IPS-18c (cell line): Measurements from ENCODE around the gene RBMS1.

Experiments used
- H3K4me3 ChIP-seq: 2 replicates; pipeline ENCODE4 v1.7.0; 2013; ENCODE audit warnings: low read depth, mild to moderate bottlenecking, low read length, moderate library complexity; ENCODE audit not compliant: insufficient read depth
- H3K9me3 ChIP-seq: one replicate; pipeline ENCODE4 v1.6.1; 2013; ENCODE audit warnings: mild to moderate bottlenecking, low read length, moderate library complexity; ENCODE audit not compliant: control insufficient read depth, insufficient read depth

The RBMS1 gene

DNA sequence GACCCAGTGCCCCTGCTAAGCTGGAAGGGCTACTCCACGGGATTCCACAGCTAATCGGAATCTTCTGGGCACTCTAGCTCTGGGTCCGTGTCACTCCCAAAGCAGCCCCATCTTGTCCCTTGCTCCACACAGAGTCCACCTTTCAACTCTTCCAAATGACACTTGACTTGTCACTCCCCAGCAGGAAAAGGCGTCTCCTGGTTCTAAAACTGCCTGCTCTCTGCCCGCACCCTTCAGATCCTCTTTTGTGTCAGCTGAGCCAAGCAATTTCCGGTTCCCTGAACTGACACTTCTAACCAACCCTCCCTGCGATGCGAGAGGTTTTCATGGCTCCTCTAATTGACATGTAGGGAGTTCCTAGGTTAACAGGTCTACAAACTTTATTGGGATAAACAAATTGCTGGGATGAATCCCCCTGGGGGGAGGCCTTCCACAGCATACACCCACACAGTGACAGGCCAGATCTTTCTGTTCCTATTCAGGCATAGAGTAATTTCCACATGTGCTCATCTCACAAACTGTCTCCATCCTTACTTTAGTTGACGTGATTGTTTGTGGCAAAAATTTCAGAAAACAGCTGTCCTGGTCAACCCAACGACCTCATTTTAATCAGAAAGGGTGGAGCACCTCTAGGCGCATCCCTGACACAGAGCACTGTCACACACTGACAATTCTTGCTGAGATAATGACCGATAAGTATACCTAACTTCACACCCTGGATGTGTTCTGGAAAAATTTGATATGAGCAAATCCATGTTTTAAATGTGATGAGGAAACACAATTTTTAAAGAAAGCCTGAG lies 104.9 kb downstream of the RBMS1 start:
- Histone ChIP-seq H3K9me3 (no peaks in the 10 kb centered on the region), H3K4me3 (no peak overlapping the region)

DNA sequence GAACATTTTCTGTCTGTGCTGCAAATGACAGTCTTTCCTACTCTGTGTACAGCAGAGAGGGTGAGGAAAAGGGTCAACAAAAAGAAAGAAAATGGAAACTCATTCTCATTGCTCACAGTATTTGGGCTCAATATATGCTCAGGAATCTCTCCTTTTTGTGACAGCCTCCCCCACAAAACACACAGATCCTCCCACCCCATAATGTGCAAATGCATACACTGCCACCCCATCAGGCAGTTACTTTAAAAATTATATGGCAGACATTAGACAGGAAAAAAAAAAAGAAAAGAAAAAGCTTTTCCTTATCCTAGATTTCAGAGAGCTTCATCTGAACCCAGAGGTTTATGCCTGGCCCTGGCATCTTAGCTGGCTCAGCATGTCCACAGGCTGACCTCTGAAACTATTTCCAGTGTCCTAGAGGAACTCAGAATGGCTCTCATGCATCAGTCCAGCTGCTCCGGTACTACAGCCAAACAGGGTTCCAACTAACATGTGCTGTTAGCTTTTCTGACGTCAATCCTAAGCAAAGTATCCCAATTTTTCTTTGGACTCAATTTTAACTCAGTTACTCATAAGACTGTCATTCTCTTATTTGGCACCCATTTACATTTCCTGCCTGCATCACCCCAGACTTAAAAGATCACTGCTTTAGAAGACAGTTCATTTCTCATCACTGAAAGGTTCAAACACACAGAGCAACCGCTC lies 105.9 kb downstream of the RBMS1 start:
- no peaks in the 10 kb centered on the region for H3K9me3 ChIP-seq
- H3K4me3 ChIP-seq = no peak overlapping the region

GRCh38 chr2:160384791-160385190 lies 108.8 kb downstream of the RBMS1 start:
- H3K9me3 ChIP-seq = no peaks in the 10 kb centered on the region
- no peak overlapping the region for H3K4me3 ChIP-seq

- no peak overlapping the region for H3K4me3 ChIP-seq
- H3K9me3 ChIP-seq = no peaks in the 10 kb centered on the region
Measured at GRCh38 chr2:160381425-160381951, 112.1 kb downstream of the RBMS1 start.

DNA sequence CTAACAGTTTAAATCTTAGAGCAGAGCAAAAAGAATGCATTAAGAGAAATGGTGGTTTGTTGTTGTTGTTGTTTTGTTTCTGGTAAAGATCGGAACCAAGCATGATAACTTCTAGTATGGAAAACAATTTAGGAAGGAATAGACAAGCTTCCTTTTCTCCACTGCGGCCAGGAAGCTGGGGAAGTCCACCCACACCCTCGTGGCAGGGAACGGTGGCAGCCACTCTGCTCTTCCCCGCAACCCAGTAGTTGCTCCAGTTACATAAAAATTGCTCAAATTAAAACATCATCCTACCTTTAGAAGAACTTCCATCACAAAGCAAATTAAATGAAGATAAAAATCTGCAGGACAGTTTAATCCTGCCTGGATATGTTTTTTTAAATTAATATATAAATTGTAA lies 113.0 kb downstream of the RBMS1 start:
- H3K4me3 ChIP-seq = no peak overlapping the region
- no peaks in the 10 kb centered on the region for H3K9me3 ChIP-seq

GRCh38 chr2:160380000-160380570 lies 113.5 kb downstream of the RBMS1 start:
- Histone ChIP-seq H3K4me3 (no peak overlapping the region), H3K9me3 (no peaks in the 10 kb centered on the region)

DNA sequence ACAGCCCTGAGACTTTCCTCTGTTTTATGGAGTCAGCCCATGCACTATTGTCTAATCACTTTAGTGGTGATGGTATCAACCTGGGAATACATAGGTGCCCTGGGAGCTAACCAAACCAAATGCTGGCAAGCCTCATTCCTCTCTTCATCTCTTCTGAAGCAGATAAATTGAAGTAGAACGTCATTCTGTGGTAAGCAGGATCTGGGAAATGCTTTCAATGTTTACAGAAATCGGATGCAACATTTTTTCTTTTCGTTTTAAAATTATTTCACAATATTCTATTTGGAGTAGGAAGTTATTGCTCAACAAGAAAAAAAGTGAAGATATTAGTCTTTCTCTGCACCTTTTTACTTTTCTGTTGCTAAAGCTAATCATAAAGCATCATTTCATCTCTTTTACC lies 114.2 kb downstream of the RBMS1 start:
- no peak overlapping the region for H3K4me3 ChIP-seq
- no peaks in the 10 kb centered on the region for H3K9me3 ChIP-seq

DNA sequence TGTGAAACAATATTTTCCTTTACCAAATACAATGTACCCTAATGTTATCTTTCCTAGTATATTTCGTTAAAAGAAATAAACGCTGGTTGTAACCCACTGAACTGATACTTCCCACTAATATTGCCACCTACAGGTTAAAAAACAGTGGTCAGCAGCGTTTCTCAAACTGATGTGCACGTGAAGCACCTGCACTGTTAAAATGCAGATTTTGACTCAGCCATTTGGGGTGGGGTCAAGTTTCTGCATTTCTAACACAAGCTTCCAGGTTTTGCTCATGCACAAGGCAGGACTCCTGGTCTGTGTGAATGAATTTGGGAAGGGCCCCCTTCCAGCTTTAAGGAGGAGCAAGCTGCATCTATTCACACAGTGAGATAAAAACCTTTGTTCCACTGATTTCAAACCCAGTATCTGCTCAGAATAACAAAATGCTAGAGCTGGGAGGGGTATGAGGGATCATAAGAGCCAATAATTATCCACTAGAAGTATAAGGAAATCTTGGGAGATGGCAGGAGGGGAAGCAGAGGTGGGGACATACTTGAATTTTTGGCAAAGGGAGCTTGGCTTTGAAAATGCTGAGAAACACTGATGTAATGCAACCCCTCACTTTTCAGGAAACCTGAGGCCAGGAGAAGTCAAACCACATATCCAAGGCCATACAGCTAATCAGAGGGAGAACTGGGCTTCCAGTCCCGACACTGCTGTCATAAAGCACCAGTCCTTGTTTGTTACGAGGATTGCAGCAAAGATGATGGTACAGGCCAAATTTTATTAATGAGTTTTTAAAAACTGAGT lies 116.2 kb downstream of the RBMS1 start:
- H3K9me3 ChIP-seq = no peaks in the 10 kb centered on the region
- H3K4me3 ChIP-seq = no peak overlapping the region

DNA sequence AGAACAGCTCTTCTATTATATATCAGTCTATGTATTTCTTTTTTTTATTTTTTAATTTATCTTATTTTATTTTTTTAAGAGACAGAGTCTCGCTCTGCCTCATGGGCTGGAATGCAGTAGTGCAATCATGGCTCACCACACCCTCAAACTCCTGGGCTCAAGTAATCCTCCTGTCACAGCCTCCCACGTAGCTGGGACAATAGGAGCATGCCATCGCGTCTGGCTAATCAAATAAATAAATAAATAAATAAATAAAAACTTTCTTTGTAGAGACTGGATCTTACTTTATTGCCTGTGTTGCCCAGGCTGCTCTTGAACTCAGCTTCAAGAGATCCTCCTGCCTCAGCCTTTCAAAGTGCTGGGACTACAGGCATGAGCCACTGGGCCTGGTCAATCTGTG lies 117.0 kb downstream of the RBMS1 start:
- Histone ChIP-seq H3K4me3 (no peak overlapping the region), H3K9me3 (no peaks in the 10 kb centered on the region)

GRCh38 chr2:160375802-160376469 lies 117.7 kb downstream of the RBMS1 start:
- H3K4me3 ChIP-seq = no peak overlapping the region
- no peaks in the 10 kb centered on the region for H3K9me3 ChIP-seq

- Histone ChIP-seq H3K9me3 (no peaks in the 10 kb centered on the region), H3K4me3 (no peak overlapping the region)
Measured at GRCh38 chr2:160375037-160375436, 118.6 kb downstream of the RBMS1 start.

DNA sequence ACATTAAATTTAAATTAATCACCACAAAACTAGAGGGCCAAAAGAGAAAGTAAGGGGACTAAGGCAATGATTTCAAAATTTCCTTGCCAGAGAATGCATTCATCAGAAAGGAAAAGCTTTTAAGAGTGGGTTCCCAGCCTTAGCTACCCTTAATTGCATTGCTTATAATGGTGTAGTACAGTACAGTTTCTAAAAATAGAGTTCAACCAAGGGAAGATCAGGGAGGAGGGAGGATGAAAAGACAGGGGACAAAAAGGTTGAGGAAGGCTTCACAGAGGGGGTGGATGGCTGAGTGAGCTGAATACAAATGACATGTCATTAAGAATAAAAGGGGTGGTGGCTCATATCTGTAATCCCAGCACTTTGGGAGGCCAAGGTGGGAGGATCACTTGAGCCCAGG lies 119.9 kb downstream of the RBMS1 start:
- H3K9me3 ChIP-seq = no peaks in the 10 kb centered on the region
- H3K4me3 ChIP-seq = no peak overlapping the region

DNA sequence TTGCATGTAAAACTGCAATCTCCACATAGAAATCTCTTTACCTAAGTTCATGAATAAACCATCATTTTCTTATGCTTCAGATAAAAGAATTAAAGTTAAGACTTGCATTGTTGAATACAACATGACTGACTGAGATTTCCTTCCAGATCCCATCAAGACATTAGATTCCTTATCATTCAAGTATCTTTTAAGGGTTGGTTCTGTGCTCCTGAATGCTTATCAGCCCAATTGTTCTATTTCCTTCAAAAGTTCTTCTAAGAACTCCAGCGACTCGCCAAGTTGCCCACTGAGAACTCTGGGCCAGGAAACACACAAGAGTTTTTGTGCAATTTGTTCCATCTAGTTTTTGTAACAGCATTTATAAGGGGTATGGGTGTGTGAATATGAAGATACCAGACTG lies 120.3 kb downstream of the RBMS1 start:
- H3K9me3 ChIP-seq = no peaks in the 10 kb centered on the region
- H3K4me3 ChIP-seq = no peak overlapping the region

GRCh38 chr2:160372585-160372984 lies 121.0 kb downstream of the RBMS1 start:
- no peak overlapping the region for H3K4me3 ChIP-seq
- H3K9me3 ChIP-seq = no peaks in the 10 kb centered on the region

- Histone ChIP-seq H3K9me3 (no peaks in the 10 kb centered on the region), H3K4me3 (no peak overlapping the region)
Measured at GRCh38 chr2:160372010-160372356, 121.6 kb downstream of the RBMS1 start.

DNA sequence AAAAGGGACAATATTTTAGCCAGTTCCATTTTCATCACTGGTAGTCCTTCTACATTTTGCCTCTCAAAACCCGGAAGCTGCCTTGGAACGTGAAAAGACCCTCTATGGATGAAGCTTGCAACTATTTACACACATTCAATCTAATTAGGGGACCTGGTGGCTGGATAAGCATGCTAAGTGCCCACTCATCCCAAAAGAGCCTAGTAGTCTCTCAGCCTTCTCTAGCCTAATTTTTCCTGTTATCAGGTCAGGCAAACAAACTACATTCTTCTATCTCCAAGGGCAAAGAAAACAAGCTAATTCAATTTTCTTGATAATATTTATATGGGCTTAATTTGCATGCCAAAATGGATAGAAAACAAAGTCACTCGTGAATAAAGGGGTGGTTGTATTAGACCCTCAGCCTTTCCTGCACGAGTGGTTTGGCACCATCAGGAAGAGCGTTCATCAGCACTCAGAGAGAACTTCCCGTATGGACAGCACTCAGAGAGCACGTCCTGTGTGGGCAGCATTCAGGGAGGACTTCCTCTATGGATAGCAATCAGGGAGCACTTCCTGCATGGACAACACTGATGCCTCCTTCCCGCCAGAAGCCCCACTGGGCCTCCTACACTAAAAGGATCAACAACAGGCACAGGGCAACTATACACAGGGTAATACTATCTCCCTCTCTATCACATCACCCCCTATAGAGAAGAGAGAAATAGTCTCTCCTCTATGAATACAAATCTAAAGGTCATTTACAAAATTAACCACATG lies 122.2 kb downstream of the RBMS1 start:
- no peaks in the 10 kb centered on the region for H3K9me3 ChIP-seq
- no peak overlapping the region for H3K4me3 ChIP-seq
